ENCODE measurements around the gene FUT6.
"Not testable (repeated sequence)": the region's sequence is repeated elsewhere in the genome, so short reads cannot be mapped to it uniquely, and the experiment has no call there.

The FUT6 gene

DNA sequence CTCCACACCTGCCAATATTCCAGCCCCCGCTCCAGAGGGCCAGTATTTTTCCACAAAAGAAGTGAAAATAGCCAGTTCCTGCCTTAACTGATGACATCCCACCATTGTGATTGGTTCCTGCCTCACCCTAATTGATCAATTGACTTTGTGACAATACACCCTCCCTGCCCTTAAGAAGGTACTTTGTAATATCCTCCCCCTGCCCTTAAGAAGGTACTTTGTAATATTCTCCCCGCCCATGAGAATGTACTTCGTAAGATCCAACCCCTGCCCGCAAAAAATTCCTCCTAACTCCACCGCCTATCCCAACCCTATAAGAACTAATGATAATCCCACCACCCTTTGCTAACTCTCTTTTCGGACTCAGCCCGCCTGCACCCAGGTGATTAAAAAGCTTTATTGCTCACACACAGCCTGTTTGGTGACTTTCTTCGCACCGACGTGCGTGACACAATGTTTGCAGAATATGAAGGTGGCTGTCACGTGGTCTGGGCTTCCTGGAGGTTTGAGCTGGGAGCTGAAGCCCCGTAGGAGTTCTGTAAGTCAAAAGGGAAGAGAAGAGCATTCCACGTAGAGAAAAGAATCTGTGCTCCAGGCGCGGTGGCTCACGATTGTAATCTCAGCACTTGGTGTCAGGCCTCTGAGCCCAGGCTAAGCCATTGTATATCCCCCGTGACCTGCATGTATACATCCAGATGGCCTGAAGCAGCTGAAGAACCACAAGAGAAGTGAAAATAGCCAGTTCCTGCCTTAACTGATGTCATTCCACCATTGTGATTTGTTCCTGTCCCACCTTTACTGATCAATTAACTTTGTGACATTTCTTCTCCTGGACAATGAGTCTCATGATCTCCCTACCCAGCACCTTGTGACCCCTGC lies 17.9 kb upstream of the FUT6 start:
- no peak for DNase-seq (ENCODE audit: low read depth in 2 of 2)

DNA sequence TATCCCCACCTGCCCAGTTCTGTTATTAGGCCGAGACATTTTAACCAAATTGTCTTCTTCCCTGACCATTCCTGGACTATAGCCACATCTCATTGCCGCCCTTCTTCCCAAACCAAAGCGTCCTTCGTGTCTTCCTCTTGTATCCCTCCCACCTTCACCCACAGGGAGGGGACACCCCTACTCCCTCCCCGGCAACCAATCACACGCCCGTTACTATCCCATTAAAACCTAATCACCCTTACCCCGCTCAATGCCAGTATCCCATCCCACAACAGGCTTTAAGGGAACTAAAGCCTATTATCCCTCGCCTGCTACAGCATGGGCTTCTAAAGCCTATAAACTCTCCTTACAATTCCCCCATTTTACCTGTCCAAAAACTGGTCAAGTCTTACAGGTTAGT lies 15.6 kb upstream of the FUT6 start:
- not testable (repeated sequence) for DNase-seq (ENCODE audit: low read depth in 2 of 2)

DNA sequence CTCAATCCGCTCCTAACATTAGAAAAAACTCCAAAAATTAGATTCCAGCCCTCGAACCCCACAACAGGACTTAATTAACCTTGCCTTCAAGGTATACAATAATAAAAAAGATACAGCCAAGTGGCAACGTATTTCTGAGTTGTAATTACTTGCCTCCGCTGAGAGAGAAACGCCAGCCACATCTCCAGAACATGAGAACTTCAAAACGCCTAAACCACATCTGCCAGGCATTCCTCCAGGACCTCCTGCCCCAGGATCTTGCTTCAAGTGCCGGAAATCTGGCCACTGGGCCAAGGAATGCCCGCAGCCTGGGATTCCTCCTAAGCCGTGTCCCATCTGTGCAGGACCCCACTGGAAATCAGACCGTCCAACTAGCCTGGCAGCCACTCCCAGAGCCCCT lies 14.6 kb upstream of the FUT6 start:
- DNase-seq (ENCODE audit: low read depth in 2 of 2) = not testable (repeated sequence)

DNA sequence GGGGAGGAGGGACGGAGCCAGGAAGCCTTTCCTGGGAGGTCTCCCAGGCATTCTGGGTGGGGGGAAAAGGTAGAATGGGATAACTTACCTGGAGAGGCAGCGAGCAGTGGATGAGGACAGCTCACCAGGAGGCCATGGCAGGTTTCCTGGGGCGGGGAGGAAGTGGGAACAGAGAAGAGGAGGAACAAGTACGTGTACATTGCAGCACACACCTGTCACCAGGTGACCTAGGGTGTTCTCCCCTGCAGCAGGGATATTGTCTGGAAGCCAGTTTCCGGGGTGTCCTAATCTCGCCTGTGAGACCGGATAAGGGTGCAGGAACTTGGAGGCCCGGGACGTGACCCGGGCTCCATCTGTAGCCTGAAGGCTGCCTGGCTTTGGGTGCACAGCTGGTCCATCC lies 11.8 kb upstream of the FUT6 start, which contains the start of gene FUT3:
TSS of gene FUT3 (minus strand) at position 148 of the 400 bp plus-strand sequence.
- no peak for DNase-seq (ENCODE audit: low read depth in 2 of 2)

DNA sequence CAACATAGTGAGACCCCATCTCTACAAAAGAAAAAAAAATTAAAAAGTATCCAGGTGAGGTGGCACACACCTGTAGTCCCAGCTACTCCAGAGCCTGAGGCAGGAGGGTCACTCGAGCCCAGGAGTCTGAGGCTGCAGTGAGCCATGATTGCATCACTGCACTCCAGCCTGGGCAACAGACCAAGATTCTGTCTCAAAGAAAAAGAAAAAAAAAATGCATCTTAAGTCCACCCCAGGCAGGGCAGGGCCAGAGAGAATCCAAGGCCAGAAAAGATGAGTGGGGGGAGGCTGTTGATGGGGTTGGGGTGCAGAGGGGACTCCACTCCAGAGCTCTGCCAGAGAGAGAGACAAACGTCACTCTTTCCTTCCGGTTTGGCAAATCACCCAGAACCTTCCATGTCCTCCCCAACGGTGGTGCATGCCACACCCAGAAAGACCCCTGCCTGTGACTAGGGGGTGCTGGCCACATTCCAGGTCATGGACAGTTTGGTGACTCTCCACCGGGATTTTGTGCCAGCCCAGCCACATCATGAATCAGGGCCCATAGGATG lies 11.3 kb upstream of the FUT6 start:
- no peak for DNase-seq (ENCODE audit: low read depth in 2 of 2)

DNA sequence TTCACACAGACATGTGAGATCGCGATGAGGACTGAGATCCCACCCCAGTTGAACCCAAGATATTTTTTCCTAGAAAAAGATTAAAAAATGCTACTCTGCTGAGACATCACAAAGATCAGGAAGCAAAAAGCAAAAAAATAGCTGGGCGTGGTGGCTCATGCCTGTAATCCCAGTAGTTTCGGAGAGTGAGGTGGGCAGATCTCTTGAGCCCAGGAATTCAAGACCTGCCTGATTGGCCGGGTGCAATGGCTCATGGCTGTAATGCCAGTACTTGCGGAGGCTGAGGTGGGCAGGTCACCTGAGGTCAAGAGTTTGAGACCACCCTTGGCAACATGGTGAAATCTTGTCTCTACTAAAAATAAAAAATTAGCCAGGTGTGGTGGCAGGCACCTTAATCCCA lies 10.7 kb upstream of the FUT6 start:
- DNase-seq (ENCODE audit: low read depth in 2 of 2) = no peak

DNA sequence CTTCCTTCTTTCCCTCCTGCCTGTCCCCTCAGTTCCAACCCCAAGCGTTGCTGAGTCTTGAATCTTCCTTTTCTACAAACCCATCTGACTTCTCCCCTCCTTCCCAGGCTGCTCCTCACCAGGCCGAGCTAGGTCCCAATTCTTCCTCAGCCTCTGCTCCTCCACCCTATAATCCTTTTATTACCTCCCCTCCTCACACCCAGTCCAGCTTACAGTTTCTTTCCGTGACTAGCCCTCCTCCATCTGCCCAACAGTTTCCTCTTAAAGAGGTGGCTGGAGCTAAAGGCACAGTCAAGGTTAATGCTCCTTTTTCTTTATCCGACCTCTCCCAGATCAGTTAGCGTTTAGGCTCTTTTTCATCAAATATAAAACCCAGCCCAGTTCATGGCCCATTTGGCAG lies 9.1 kb upstream of the FUT6 start:
- not testable (repeated sequence) for DNase-seq (ENCODE audit: low read depth in 2 of 2)

DNA sequence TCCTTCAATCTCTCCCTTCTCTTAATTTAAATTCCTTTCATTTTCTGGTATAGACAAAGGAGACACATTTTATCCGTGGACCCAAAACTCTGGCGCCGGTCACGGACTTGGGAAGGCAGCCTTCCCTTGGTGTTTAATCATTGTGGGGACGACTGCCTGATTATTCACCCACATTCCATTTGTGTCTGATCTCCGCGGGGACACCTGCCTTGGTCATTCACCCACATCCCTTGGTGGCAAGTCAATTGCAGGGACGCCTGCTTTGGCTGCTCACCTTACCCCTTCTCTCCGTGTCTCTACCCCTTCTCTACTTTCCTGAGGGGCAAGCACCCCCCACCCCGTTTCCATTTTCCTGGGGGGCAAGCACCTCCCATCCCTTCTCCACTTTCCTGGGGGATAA lies 8.3 kb upstream of the FUT6 start:
- not testable (repeated sequence) for DNase-seq (ENCODE audit: low read depth in 2 of 2)

DNA sequence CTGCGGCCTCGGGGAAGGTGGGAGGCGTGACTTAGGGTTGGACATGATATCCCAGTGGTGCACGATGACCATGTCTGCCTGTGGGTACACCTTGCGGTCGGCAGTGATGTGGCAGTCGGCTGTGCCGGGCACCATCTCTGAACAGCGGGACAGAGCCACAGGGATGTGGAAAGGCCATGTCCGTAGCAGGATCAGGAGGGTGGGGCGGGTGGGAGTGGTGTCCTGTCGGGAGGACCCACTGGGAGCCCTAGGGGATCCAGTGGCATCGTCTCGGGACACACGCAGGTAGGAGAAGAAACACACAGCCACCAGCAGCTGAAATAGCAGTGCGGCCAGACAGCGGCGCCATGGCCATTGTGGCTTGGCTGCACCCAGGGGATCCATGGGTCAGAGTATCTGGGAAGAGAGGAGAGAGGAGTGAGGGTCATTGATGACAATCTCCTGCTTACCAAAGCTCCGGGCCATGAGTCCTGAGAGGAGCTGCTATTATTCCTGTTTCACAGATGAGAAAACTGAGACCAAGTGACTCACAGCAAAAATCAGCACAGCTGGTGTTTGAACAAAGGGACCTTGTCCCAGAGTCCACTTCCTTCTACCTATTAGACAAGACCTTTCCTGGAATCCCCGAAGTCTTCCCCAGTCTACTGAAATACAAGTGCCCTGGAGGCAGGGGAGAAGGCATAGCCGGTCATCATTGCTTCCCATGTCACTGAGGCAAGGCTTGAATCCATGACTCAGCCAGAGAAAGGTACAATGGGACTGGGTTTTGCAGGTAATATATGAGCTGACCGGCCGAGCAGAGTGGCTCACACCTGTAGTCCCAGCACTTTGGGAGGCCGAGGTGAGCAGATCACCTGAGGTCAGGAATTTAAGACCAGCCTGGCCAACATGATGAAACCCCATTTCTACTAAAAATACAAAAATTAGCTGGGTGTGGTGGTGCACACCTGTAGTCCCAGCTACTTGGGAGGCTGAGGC lies 5.2 kb upstream of the FUT6 start:
- DNase-seq (ENCODE audit: low read depth in 2 of 2) = no peak

DNA sequence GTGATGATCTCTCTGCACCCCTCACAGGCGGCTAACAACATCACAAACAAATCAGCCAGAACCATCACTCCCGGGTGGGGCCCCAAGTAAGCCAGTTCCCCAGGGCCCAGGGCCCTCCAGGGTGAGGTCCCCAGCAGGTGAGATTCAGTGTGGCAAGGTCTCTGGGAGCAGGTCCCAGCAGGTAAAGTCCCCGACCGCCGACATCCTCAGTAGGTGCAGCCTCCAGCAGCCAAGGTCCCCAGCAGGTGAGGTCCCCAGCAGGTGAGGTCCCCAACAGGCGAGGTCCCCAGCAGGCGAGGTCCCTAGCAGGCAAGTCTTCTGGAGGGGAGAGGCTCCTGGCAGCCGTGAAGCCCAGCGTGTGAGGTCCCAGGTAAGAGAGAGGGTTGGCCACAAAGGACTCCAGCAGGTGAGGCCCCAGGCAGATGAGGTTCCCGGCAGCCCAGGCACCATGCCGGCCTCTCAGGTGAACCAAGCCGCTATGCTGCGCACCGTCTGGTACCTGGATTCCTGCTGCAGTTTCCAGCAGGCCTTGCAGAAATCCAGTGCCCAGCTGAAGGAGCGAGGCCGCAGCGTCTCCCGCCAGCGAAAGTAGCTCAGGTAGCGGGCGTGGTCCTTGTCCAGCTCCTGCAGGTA lies 3.9 kb upstream of the FUT6 start:
- DNase-seq (ENCODE audit: low read depth in 2 of 2) = no peak

DNA sequence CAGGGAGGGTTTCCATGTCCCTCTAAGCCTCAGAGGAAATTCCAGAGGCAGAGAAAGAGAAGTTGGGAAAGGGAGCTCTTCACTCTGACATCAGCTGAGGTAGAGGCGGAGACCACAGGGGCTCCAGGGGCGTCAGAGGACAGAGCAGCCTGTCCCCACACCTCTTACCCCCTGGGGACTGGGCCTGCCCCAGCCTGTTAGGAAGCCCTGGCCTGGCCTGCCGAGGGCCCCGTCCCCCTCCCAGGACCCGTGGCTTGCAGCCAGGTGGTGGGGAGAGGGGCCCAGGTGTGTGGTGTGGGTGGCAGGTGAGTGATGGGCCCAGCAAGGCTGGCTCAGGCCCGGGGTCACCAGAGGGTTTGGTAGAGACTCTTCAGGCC lies 2.2 kb upstream of the FUT6 start:
- not testable (repeated sequence) for DNase-seq (ENCODE audit: low read depth in 2 of 2)

DNA sequence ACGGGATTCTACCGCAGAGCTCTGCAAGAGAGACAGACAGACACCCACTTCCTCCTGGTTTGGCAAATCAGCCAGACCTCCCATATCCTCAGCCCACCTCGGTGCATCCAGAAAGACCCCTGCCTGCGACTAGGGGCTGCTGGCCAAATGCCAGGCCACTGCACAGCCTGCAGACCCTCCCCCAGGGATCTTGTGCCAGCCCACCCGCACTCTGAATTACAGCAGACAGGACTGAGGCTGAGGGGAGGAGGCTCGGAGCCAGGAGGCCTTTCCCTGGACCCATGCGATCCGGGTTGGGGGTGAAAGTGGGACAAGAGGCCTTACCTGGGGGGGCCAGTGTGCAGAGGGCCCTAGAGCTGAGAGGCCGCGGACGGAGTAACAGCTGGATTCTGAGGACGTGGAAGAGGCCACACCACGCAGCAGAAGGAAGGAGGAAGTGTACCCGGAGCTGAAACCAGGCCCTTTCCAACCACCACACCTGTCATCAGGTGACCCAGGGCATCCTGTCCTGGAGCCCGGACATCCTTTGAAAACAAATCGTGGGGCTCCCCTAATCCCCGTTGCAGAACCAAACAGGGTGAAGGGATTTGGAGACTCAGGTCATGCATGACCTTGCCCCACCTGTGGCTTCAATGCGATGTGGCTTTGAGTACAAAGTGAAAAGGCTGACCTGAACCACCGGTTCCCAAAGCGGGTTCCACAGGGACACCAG lies 993 bp downstream of the FUT6 start:
- no peak for DNase-seq (ENCODE audit: low read depth in 2 of 2)

DNA sequence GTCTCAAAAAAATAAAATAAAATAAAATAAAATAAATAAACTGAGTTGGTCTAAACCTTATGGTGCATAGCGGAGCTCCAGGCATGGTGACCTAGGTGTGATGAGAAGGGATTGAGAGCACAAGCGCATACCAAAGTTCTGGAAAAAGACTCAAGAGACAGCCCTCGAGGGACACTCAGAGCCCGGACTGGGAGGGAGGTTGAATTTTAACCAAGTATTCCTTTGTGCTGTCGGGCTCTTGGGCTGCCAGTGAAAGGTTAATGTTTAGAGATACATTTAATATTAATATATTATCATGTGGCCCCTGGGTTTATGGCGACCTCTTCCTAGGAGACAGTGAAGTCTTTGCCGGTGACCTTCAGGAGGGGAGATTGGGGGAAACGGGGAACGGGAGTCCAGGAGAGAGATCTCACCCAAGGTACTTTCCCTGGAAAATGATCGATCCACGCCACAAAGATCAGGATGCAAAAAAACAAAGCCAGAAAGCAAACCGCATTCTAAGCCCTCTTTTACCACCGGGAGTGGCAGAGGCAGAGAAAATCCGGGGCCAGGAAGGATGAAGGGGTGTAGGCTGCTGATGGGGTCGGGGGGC lies 1.6 kb downstream of the FUT6 start:
- no peak for DNase-seq (ENCODE audit: low read depth in 2 of 2)

DNA sequence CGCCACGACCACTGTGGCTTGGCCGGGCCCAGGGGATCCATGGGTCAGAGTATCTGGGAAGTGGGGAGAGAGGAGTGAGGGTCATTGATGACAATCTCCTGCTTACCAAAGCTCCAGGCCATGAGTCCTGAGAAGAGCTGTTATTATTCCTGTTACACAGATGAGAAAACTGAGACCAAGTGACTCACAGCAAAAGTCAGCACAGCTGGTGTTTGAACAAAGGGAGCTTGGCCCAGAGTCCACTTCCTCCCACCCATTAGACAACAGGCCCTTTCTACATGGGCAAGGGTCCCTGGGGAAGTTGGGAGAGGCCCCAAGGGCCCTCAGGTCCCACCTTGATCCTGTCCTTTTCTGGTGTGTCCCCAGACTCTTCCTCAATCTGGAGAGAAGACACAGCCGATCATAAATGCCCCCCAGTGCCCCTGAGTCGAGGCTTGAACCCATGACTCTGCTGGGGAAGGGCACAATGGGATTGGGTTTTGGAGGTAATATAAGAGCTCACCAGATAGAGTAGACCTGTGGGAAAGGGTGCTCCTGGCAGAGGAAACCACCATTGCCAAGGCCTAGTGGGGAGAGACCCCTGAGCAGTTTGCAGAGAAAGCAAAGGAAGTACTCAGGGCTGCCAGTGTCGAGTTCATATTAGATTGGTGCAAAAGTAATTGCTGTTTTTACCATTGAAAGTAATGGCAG lies 6.8 kb downstream of the FUT6 start:
- DNase-seq (ENCODE audit: low read depth in 2 of 2) = no peak

DNA sequence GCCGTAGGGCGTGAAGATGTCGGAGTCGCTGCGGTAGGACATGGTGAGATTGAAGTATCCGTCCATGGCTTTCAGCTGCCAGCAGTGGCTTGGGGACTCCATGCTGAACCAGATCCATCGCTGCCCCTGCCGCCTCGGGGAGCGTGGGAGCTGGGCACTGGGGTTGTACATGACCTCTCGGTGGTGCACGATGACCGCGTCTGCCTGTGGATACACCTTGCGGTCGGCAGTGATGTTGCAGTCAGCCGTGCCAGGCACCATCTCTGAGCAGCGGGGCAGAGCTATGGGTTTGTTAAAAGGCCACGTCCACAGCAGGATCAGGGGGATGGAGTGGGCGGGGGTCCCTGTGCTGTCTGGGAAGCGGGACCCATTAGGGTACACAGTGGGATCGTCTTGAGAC lies 7.4 kb downstream of the FUT6 start:
- DNase-seq (ENCODE audit: low read depth in 2 of 2) = no peak

DNA sequence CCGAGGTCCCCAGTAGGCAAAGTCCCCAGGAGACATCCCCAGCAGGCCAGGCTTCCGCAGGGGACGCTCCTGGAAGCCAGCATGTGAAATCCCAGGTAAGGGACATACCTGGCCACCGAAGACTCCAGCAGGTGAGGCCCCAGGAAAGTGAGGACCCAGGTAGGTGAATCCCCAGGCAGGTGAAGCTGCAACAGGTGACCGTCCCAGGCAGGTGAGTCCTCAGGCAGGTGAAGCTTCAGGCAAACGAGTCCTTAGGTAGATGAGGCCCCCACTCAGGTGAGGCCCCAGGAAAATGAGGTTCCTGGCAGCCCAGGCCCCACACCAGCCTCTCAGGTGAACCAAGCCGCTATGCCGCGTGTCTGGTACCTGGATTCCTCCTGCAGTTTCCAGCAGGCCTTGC lies 8.3 kb downstream of the FUT6 start:
- DNase-seq (ENCODE audit: low read depth in 2 of 2) = no peak

DNA sequence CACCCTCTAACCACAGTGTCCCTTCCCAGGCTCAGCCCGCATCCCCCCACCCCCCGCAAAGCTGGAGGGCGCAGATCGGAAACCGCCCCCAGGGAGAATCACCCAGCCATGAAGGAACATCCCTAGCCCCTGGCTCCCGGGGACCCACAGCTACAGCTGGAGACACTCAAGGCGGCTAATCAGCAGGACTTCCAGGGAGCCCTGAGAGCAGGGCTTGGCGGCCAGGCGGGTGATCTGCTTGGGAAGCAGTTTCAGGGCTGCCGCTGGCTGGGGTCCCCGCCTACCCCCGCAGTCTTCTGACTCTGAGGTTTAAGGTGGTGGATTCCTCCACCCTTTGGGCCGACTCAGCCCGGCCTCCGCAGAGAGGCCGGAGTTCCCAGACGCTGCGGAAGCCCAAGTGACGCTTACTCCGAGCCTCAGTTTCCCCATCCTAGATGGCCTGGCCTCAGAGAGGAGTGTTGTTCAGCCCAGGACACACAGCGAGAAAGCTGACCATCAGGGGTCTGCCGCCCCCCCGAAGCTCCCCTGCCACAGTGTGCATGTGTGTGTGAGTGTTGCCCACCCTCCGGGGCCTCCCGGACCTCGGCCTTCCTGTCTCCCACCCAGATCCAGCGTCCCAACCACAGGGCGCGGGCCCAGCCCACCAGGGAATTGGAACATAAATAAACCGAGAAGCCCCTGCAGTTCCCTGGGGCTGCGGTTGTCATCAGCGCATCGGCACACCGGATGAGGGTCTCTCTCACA lies 9.8 kb downstream of the FUT6 start:
- DNase-seq (ENCODE audit: low read depth in 2 of 2) = no peak

DNA sequence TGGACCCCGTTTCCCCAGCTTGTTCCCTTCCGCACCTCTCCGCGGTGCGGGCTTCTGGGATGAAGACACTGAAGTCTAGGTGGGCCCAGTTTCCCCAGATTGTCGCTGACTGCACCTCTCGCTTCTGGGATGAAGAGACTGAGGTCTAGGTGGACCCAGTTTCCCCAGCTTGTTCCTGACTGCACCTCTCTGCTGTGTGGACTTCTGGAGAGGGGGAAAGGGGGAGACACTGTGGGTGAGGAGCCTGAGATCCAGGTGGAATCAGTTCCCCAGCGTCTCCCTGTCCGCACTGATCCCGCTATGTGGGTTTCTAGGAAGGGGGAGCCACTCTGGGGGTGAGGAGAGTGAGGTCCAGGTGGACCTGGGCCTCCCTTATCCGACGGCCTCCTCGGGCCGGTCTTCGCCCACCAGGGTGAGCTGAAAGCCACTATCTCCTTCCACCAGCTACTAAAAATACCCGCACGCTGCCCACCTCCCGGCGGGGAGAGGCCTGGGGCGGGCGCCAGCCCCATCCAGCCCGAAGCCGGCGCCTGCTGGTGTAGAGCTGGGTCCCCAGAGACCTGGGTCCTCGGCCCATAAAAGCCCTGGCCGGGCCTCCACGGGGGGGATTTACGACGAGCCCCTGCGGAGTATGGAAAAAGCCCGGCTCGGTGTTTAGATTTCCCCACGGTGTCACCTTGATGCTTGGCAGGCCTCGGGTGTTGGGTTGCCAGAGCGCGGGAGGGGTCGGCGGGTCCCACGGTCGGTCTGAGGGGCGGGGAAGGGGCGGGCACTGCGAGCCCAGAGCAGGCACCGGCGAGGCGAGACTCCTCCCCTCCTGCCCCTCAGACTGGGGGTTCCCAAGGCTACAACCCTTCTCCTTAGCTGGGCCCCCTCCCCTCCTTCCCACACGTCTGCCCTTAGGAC lies 10.6 kb downstream of the FUT6 start:
- DNase-seq (ENCODE audit: low read depth in 2 of 2) = no peak
